Mononuclear cell (primary cell): Measurements from ENCODE around the gene C16orf89. TPM values are rescaled to one million over a fixed set of nuclear protein-coding genes. Genes with fewer than 3 reads are reported as not detected.

Experiments used
- H3K27me3 ChIP-seq: 2 replicates; pipeline ENCODE4 v1.6.0; 2011; ENCODE audit warnings: low read length, control low read depth; ENCODE audit not compliant: insufficient read depth
- H3K4me1 ChIP-seq: 2 replicates; pipeline ENCODE4 v1.5.1; 2011; ENCODE audit warnings: mild to moderate bottlenecking, low read length, control low read depth; ENCODE audit not compliant: insufficient read depth
- H3K4me3 ChIP-seq: 2 replicates; pipeline ENCODE4 v1.5.1; 2011; ENCODE audit warnings: mild to moderate bottlenecking, low read length, moderate library complexity
- H3K9me3 ChIP-seq: 2 replicates; pipeline ENCODE4 v1.5.1; 2011; ENCODE audit warnings: low read depth, mild to moderate bottlenecking, control low read depth, low read length
- total RNA-seq: library from RNA; depleted of rRNA; stranded (reverse); fragments of >200 nt; gene quantifications from one replicate; pipeline ENCODE4 v1.2.3, GENCODE V29; 2012

Gene C16orf89
- total RNA-seq, 1 donor, result not detected

GRCh38 chr16:5071681-5072333 is 6.1 kb upstream of the C16orf89 start, which contains the start of gene ALG1:
TSS of gene ALG1 (plus strand) at chr16:5071843. CDS start at chr16:5071850, 7 bp downstream.
- Histone ChIP-seq H3K9me3 (no peaks in the 10 kb centered on the region), H3K27me3 (no peaks in the 10 kb centered on the region), H3K4me1 (peaks cover 17% of the 10 kb centered on the region), H3K4me3 (peak within 1 kb of the TSS; percentile 65)

GRCh38 chr16:5071341-5071680 is 5.6 kb upstream of the C16orf89 start:
- Histone ChIP-seq H3K4me1 (peaks cover 17% of the 10 kb centered on the region), H3K9me3 (no peaks in the 10 kb centered on the region), H3K4me3 (peak overlapping the region; percentile 65), H3K27me3 (no peaks in the 10 kb centered on the region)

- peaks cover 17% of the 10 kb centered on the region for H3K4me1 ChIP-seq
- no peaks in the 10 kb centered on the region for H3K27me3 ChIP-seq
- H3K9me3 ChIP-seq, result no peaks in the 10 kb centered on the region
- H3K4me3 ChIP-seq, result no peak overlapping the region
These were observed 4.9 kb upstream of the C16orf89 start for GRCh38 chr16:5070431-5071186.

GRCh38 chr16:5069854-5070253 is 4.1 kb upstream of the C16orf89 start:
- peaks cover 17% of the 10 kb centered on the region for H3K4me1 ChIP-seq
- no peaks in the 10 kb centered on the region for H3K9me3 ChIP-seq
- no peaks in the 10 kb centered on the region for H3K27me3 ChIP-seq
- H3K4me3 ChIP-seq, result no peak overlapping the region

- H3K4me1 ChIP-seq, result peaks cover 17% of the 10 kb centered on the region
- H3K9me3 ChIP-seq, result no peaks in the 10 kb centered on the region
- H3K27me3 ChIP-seq, result no peaks in the 10 kb centered on the region
- no peak overlapping the region for H3K4me3 ChIP-seq
These were observed 3.3 kb upstream of the C16orf89 start for GRCh38 chr16:5069048-5069447.

- no peaks in the 10 kb centered on the region for H3K27me3 ChIP-seq
- no peaks in the 10 kb centered on the region for H3K9me3 ChIP-seq
- no peak overlapping the region for H3K4me3 ChIP-seq
- H3K4me1 ChIP-seq, result peaks cover 5% of the 10 kb centered on the region
These were observed 755 bp upstream of the C16orf89 start for GRCh38 chr16:5066511-5066910.

- no peak overlapping the region for H3K4me3 ChIP-seq
- H3K9me3 ChIP-seq, result no peaks in the 10 kb centered on the region
- H3K4me1 ChIP-seq, result no peaks in the 10 kb centered on the region
- no peaks in the 10 kb centered on the region for H3K27me3 ChIP-seq
These were observed 430 bp downstream of the C16orf89 start for GRCh38 chr16:5065326-5065725.

- Histone ChIP-seq H3K4me3 (no peak overlapping the region), H3K9me3 (no peaks in the 10 kb centered on the region), H3K4me1 (no peaks in the 10 kb centered on the region), H3K27me3 (no peaks in the 10 kb centered on the region)
These were observed 841 bp downstream of the C16orf89 start for GRCh38 chr16:5064915-5065314.

GRCh38 chr16:5062790-5063765 is 2.7 kb downstream of the C16orf89 start:
- Histone ChIP-seq H3K4me3 (no peak overlapping the region), H3K4me1 (no peaks in the 10 kb centered on the region), H3K27me3 (no peaks in the 10 kb centered on the region), H3K9me3 (no peaks in the 10 kb centered on the region)

- H3K9me3 ChIP-seq, result no peaks in the 10 kb centered on the region
- no peaks in the 10 kb centered on the region for H3K4me1 ChIP-seq
- no peak overlapping the region for H3K4me3 ChIP-seq
- no peaks in the 10 kb centered on the region for H3K27me3 ChIP-seq
These were observed 3.7 kb downstream of the C16orf89 start for GRCh38 chr16:5062051-5062450.

GRCh38 chr16:5060073-5060641 is 5.6 kb downstream of the C16orf89 start:
- no peak overlapping the region for H3K4me3 ChIP-seq

GRCh38 chr16:5059386-5060072 is 6.2 kb downstream of the C16orf89 start:
- no peaks in the 10 kb centered on the region for H3K9me3 ChIP-seq
- no peaks in the 10 kb centered on the region for H3K4me1 ChIP-seq

More at GRCh38 chr16:5060073-5060641, 5.6 kb downstream of the C16orf89 start:
- no peaks in the 10 kb centered on the region for H3K4me1 ChIP-seq
- H3K9me3 ChIP-seq, result no peaks in the 10 kb centered on the region
- H3K27me3 ChIP-seq, result no peaks in the 10 kb centered on the region

GRCh38 chr16:5058476-5058875 is 7.3 kb downstream of the C16orf89 start:
- no peaks in the 10 kb centered on the region for H3K27me3 ChIP-seq
- no peak overlapping the region for H3K4me3 ChIP-seq
- no peaks in the 10 kb centered on the region for H3K9me3 ChIP-seq
- no peaks in the 10 kb centered on the region for H3K4me1 ChIP-seq

More at GRCh38 chr16:5059386-5060072, 6.2 kb downstream of the C16orf89 start:
- no peak overlapping the region for H3K4me3 ChIP-seq
- H3K27me3 ChIP-seq, result no peaks in the 10 kb centered on the region

- Histone ChIP-seq H3K9me3 (no peaks in the 10 kb centered on the region), H3K4me1 (no peaks in the 10 kb centered on the region), H3K27me3 (no peaks in the 10 kb centered on the region), H3K4me3 (no peak overlapping the region)
These were observed 9.4 kb downstream of the C16orf89 start for GRCh38 chr16:5056352-5056751.
